ENCODE results near the gene CA5A. TPM values are rescaled to one million over a fixed set of nuclear protein-coding genes. Genes with fewer than 3 reads are reported as not detected.

The CA5A gene
- total and polyA plus RNA-seq, 2 of the 13 experiments (the other 11 are each of a cell fraction or from before 2014, with no cell fraction given) = 66.8 to 106 TPM

- TF ChIP-seq, protein P1, sequence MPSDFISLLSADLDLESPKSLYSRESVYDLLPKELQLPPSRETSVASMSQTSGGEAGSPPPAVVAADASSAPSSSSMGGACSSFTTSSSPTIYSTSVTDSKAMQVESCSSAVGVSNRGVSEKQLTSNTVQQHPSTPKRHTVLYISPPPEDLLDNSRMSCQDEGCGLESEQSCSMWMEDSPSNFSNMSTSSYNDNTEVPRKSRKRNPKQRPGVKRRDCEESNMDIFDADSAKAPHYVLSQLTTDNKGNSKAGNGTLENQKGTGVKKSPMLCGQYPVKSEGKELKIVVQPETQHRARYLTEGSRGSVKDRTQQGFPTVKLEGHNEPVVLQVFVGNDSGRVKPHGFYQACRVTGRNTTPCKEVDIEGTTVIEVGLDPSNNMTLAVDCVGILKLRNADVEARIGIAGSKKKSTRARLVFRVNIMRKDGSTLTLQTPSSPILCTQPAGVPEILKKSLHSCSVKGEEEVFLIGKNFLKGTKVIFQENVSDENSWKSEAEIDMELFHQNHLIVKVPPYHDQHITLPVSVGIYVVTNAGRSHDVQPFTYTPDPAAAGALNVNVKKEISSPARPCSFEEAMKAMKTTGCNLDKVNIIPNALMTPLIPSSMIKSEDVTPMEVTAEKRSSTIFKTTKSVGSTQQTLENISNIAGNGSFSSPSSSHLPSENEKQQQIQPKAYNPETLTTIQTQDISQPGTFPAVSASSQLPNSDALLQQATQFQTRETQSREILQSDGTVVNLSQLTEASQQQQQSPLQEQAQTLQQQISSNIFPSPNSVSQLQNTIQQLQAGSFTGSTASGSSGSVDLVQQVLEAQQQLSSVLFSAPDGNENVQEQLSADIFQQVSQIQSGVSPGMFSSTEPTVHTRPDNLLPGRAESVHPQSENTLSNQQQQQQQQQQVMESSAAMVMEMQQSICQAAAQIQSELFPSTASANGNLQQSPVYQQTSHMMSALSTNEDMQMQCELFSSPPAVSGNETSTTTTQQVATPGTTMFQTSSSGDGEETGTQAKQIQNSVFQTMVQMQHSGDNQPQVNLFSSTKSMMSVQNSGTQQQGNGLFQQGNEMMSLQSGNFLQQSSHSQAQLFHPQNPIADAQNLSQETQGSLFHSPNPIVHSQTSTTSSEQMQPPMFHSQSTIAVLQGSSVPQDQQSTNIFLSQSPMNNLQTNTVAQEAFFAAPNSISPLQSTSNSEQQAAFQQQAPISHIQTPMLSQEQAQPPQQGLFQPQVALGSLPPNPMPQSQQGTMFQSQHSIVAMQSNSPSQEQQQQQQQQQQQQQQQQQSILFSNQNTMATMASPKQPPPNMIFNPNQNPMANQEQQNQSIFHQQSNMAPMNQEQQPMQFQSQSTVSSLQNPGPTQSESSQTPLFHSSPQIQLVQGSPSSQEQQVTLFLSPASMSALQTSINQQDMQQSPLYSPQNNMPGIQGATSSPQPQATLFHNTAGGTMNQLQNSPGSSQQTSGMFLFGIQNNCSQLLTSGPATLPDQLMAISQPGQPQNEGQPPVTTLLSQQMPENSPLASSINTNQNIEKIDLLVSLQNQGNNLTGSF (CRISPR knock-in tag; IDR thresholded peaks at IDR 0.05) = 0 out of 2 replicates have a peak, but pooled peaks have one; percentile 42
- 0 out of 2 replicates have a peak, but pooled peaks have one; percentile 56 for TF ChIP-seq ZFYVE20 (CRISPR knock-in tag; IDR thresholded peaks at IDR 0.05; ENCODE audit: borderline replicate concordance, low read depth)
- peak; percentile 56 for TF ChIP-seq ZNF143 (CRISPR knock-in tag; IDR thresholded peaks at IDR 0.05)
- TF ChIP-seq KDM2A (CRISPR knock-in tag; IDR thresholded peaks at IDR 0.05; ENCODE audit: borderline replicate concordance, low read depth) = peak; percentile 24
- no peak for TF ChIP-seq ZFP90 (CRISPR knock-in tag; IDR thresholded peaks at IDR 0.05; ENCODE audit: borderline replicate concordance)
- no peak for TF ChIP-seq EED (CRISPR knock-in tag; IDR thresholded peaks at IDR 0.05)
- peak; percentile 52; the same call in 1 of the 2 replicates for TF ChIP-seq HDAC2 (CRISPR knock-in tag; IDR thresholded peaks at IDR 0.05)
- TF ChIP-seq, protein P2, sequence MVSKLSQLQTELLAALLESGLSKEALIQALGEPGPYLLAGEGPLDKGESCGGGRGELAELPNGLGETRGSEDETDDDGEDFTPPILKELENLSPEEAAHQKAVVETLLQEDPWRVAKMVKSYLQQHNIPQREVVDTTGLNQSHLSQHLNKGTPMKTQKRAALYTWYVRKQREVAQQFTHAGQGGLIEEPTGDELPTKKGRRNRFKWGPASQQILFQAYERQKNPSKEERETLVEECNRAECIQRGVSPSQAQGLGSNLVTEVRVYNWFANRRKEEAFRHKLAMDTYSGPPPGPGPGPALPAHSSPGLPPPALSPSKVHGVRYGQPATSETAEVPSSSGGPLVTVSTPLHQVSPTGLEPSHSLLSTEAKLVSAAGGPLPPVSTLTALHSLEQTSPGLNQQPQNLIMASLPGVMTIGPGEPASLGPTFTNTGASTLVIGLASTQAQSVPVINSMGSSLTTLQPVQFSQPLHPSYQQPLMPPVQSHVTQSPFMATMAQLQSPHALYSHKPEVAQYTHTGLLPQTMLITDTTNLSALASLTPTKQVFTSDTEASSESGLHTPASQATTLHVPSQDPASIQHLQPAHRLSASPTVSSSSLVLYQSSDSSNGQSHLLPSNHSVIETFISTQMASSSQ (IDR thresholded peaks at IDR 0.05; ENCODE audit: low read depth) = 0 out of 2 replicates have a peak, but pooled peaks have one; percentile 11
- TF ChIP-seq, protein P2 (CRISPR knock-in tag; IDR thresholded peaks at IDR 0.05; ENCODE audit: borderline replicate concordance) = no peak
- peak; percentile 66; the same call in 1 of the 2 replicates for TF ChIP-seq ZGPAT (CRISPR knock-in tag; IDR thresholded peaks at IDR 0.05)
- TF ChIP-seq ELF1 (CRISPR knock-in tag; IDR thresholded peaks at IDR 0.05) = 0 out of 2 replicates have a peak, but pooled peaks have one; percentile 8
- 0 out of 2 replicates have a peak, but pooled peaks have one; percentile 32 for TF ChIP-seq MYPOP (CRISPR knock-in tag; IDR thresholded peaks at IDR 0.05)
- TF ChIP-seq PHF20 (CRISPR knock-in tag; IDR thresholded peaks at IDR 0.05) = peak; percentile 50; the same call in 1 of the 2 replicates
- peak; percentile 41; the same call in 1 of the 2 replicates for TF ChIP-seq NFIC (IDR thresholded peaks at IDR 0.05; ENCODE audit: low read length)
Measured at GRCh38 chr16:87948119-87948545, 11.8 kb upstream of the CA5A start (continued).
